Mesendoderm (in vitro differentiated cells): ENCODE measurements around the gene CDC42SE1. TPM values are rescaled to one million over a fixed set of nuclear protein-coding genes. Genes with fewer than 3 reads are reported as not detected.

Source experiments
- DNase-seq: peaks from one replicate; pipeline ENCODE4 v3.0.0; 2013
- H2AK5ac ChIP-seq: 2 replicates; pipeline ENCODE4 v1.6.1; 2013; ENCODE audit warnings: low read length, inconsistent platforms
- H2BK120ac ChIP-seq: 2 replicates; pipeline ENCODE4 v1.6.1; 2013; ENCODE audit warnings: low read depth, mild to moderate bottlenecking, low read length, moderate library complexity, mixed read lengths
- H2BK15ac ChIP-seq: replicated peaks from 2 replicates; pipeline ENCODE4 v1.6.1; 2013; ENCODE audit warnings: low read depth, mild to moderate bottlenecking, moderate library complexity
- H2BK5ac ChIP-seq: 2 replicates; pipeline ENCODE4 v1.6.1; 2013; ENCODE audit warnings: low read length, inconsistent platforms
- H3K18ac ChIP-seq: 2 replicates; pipeline ENCODE4 v1.6.1; 2013; ENCODE audit warnings: mild to moderate bottlenecking, low read length, mixed read lengths
- H3K23ac ChIP-seq: one replicate; pipeline ENCODE4 v1.6.1; 2013; ENCODE audit warnings: low read length
- H3K27ac ChIP-seq: 2 replicates; pipeline ENCODE4 v1.5.1; 2013; ENCODE audit warnings: low read depth, mild to moderate bottlenecking, inconsistent platforms, low read length, moderate library complexity
- H3K27me3 ChIP-seq: 2 replicates; pipeline ENCODE4 v1.6.1; 2013; ENCODE audit warnings: low read length, control low read depth, mild to moderate bottlenecking, inconsistent platforms; ENCODE audit not compliant: insufficient read depth, poor library complexity
- H3K36me3 ChIP-seq: 2 replicates; pipeline ENCODE4 v1.6.1; 2013; ENCODE audit warnings: low read length, inconsistent platforms; ENCODE audit not compliant: control insufficient read depth, insufficient read depth
- H3K4ac ChIP-seq: one replicate; pipeline ENCODE4 v1.6.1; 2013; ENCODE audit warnings: low read depth, mild to moderate bottlenecking, low read length, moderate library complexity
- H3K4me1 ChIP-seq: 2 replicates; pipeline ENCODE4 v1.6.1; 2013; ENCODE audit warnings: low read depth, low read length, inconsistent platforms; ENCODE audit not compliant: control insufficient read depth
- H3K4me2 ChIP-seq: 2 replicates; pipeline ENCODE4 v1.6.1; 2013; ENCODE audit warnings: low read length
- H3K4me3 ChIP-seq: 2 replicates; pipeline ENCODE4 v1.5.1; 2013; ENCODE audit warnings: mild to moderate bottlenecking, low read length
- H3K56ac ChIP-seq: one replicate; pipeline ENCODE4 v1.6.1; 2013; ENCODE audit warnings: low read length
- H3K79me1 ChIP-seq: 2 replicates; pipeline ENCODE4 v1.6.1; 2013; ENCODE audit warnings: low read length, inconsistent platforms
- H3K79me2 ChIP-seq: 2 replicates; pipeline ENCODE4 v1.6.1; 2013; ENCODE audit warnings: mild to moderate bottlenecking, low read length; ENCODE audit not compliant: control insufficient read depth, insufficient read depth
- H3K9ac ChIP-seq: 2 replicates; pipeline ENCODE4 v1.6.1; 2013; ENCODE audit warnings: low read length, inconsistent platforms
- H4K5ac ChIP-seq: one replicate; pipeline ENCODE4 v1.6.1; 2013; ENCODE audit warnings: low read length
- H4K8ac ChIP-seq: one replicate; pipeline ENCODE4 v1.6.1; 2013; ENCODE audit warnings: low read depth, mild to moderate bottlenecking, control low read depth, low read length, moderate library complexity
- WGBS: extraction: QIAGEN DNeasy Blood & Tissue Kit; methylation state at CpG from one replicate; pipeline ENCODE4 v1.1.7; 2013; ENCODE audit warnings: low lambda C conversion rate, missing lambda C conversion rate; ENCODE audit not compliant: insufficient coverage; ENCODE audit errors: extremely low coverage; 5-methylcytosine and 5-hydroxymethylcytosine counted together
- small RNA-seq: library from polyadenylated mRNA; stranded (forward); fragments of <200 nt; extraction: miRNeasy Mini kit (QIAGEN cat#:217004); gene quantifications from one replicate; pipeline ENCODE3, GENCODE V24; 2013; ENCODE audit not compliant: insufficient read depth

The CDC42SE1 gene

DNA sequence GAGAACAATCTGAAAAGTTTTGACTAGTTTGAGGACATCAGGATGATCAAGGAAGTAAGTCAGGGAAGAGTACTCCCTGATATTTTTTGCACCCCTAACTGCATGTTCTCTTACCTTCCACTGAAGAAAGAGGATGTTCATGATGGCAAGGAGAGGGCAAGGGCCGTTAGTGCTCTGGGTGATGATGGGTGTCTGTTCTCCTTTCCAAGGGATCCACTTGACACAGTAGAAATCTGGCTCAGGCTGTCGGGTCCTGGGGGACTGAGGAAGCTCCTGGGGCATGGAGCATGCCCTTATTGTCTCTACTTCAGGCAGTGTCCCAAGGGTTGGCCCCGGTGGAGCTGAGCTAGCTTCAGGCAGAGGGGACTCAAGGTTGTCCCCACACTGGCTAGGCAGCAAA is 57.4 kb downstream of the CDC42SE1 start:
- Histone ChIP-seq H2BK15ac (no peak overlapping the region), H2BK120ac (no peak overlapping the region), H3K4me2 (no peak overlapping the region), H3K36me3 (no peaks in the 10 kb centered on the region), H3K4me3 (no peak overlapping the region), H3K56ac (no peak overlapping the region), H3K27ac (no peak overlapping the region), H3K4ac (no peak overlapping the region), H3K23ac (no peak overlapping the region), H2AK5ac (no peak overlapping the region), H3K4me1 (peaks cover 7% of the 10 kb centered on the region), H3K79me2 (no peaks in the 10 kb centered on the region), H3K18ac (no peak overlapping the region), H3K79me1 (no peaks in the 10 kb centered on the region), H4K8ac (no peak overlapping the region), H3K27me3 (no peaks in the 10 kb centered on the region), H2BK5ac (no peak overlapping the region), H4K5ac (no peak overlapping the region), H3K9ac (no peak overlapping the region)
- no CpG with 5 or more reads among the region's 3 CpGs for WGBS
- no peak for DNase-seq

DNA sequence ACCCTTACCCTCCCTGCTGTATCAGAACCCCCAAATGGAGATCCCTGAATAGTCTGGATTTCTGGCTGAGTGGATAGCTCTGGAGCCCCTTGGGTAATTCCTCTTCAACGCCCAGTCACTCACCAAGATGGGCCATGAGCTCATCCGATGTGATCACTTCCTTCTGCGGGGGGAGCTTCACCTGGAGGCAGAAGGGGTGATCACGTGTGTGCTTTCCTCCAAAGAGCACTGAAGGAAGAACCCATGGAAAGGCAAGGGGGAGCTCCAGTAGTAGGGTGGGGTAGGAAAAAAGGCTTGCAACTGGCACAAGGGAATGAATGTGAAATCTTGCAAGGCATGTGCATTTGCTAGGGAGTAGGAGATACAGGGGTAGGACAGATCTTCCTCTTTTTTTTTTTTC is 57.8 kb downstream of the CDC42SE1 start:
- H3K79me1 ChIP-seq: no peaks in the 10 kb centered on the region
- H2BK120ac ChIP-seq: no peak overlapping the region
- no peaks in the 10 kb centered on the region for H3K36me3 ChIP-seq
- H2BK15ac ChIP-seq: no peak overlapping the region
- H3K27ac ChIP-seq: no peak overlapping the region
- H2BK5ac ChIP-seq: no peak overlapping the region
- H3K79me2 ChIP-seq: no peaks in the 10 kb centered on the region
- no peak overlapping the region for H3K18ac ChIP-seq
- no peak overlapping the region for H4K5ac ChIP-seq
- DNase-seq: no peak
- no peak overlapping the region for H3K56ac ChIP-seq
- no peak overlapping the region for H4K8ac ChIP-seq
- WGBS: no CpG with 5 or more reads among the region's 4 CpGs
- H3K4ac ChIP-seq: no peak overlapping the region
- no peak overlapping the region for H3K4me3 ChIP-seq
- H2AK5ac ChIP-seq: no peak overlapping the region
- H3K4me2 ChIP-seq: no peak overlapping the region
- H3K23ac ChIP-seq: no peak overlapping the region
- no peaks in the 10 kb centered on the region for H3K27me3 ChIP-seq
- H3K9ac ChIP-seq: no peak overlapping the region
- H3K4me1 ChIP-seq: peaks cover 7% of the 10 kb centered on the region

Small RNAs within 50 kb of the gene (small RNA-seq; reads per million reads assigned to genes)
- gene RNU6-884P: not detected
